ENCODE data around the gene LMNA. TPM values are rescaled to one million over a fixed set of nuclear protein-coding genes. Genes with fewer than 3 reads are reported as not detected.

The LMNA gene
- total and polyA plus RNA-seq, 2 of the 4 experiments (the other 2 are of a cell fraction): 563 to 755 TPM

- BruUV-seq (replicated peaks): no TSS peak
- 0% methylated on average over 1 of the region's 7 CpGs; no CpG with 5 or more reads in 1 of the 2 experiments for WGBS, 2 experiments (ENCODE audit: extremely low coverage in 2 of 2, insufficient read length in 1 of 2)
- in situ Hi-C loops (cut with MboI; ENCODE audit: low sequenced_read_pairs): loop anchor here (5.0 kb wide), 1 partner anchor 33 kb away; no protein-coding TSS in a partner anchor
- TF ChIP-seq SMC3 (IDR thresholded peaks at IDR 0.05; ENCODE audit: low read depth, low read length) (peak; percentile 82), CEBPB (IDR thresholded peaks at IDR 0.05; ENCODE audit: low read depth, low read length) (no peak), BHLHE40 (IDR thresholded peaks at IDR 0.05; ENCODE audit: low read depth, low read length) (peak; percentile 85), MAFK (IDR thresholded peaks at IDR 0.05; ENCODE audit: low read depth, low read length) (no peak), POLR2A (IDR thresholded peaks at IDR 0.05; ENCODE audit: low read depth, low read length) (peak; percentile 79), ELK1 (IDR thresholded peaks at IDR 0.05; ENCODE audit: borderline replicate concordance, low read depth, low read length) (no peak), CHD1 (IDR thresholded peaks at IDR 0.05; ENCODE audit: low read depth, low read length) (peak; percentile 38; the same call in 1 of the 2 replicates), MXI1 (IDR thresholded peaks at IDR 0.05; ENCODE audit: borderline replicate concordance, low read depth, low read length) (peak; percentile 23; the same call in 1 of the 2 replicates), RFX5 (IDR thresholded peaks at IDR 0.05; ENCODE audit: low read depth, low read length) (no peak), CTCF (conservative IDR thresholded peaks at IDR 0.05; ENCODE audit: low read depth, low read length) (peak; percentile 92), FOS (IDR thresholded peaks at IDR 0.05; ENCODE audit: low read depth, low read length) (peak; percentile 78), MAZ (IDR thresholded peaks at IDR 0.05; ENCODE audit: borderline replicate concordance, low read depth, low read length) (peak; percentile 93; the same call in 1 of the 2 replicates), NFE2L2 (IDR thresholded peaks at IDR 0.05; ENCODE audit: low read depth, low read length) (no peak)
These were observed 15.4 kb downstream of the LMNA start for GRCh38 chr1:156129687-156130577.

More at GRCh38 chr1:156129687-156130577, 15.4 kb downstream of the LMNA start:
- peak overlapping the region; percentile 95 for H3K27ac ChIP-seq (ENCODE audit: insufficient read depth, low read length)
- no peaks in the 10 kb centered on the region; the same call in 1 of the 2 replicates for H3K9me1 ChIP-seq (ENCODE audit: insufficient read depth, low read length)
- peaks cover 34% of the 10 kb centered on the region for H3K36me3 ChIP-seq (ENCODE audit: control insufficient read depth, insufficient read depth, low read length)
- peak overlapping the region; percentile 95 for H4K5ac ChIP-seq (ENCODE audit: low read depth, low read length)
- ChIA-PET POLR2A (ENCODE audit: unreplicated experiment) (interaction anchor here (0.5 to 2.6 kb wide), 3 partner anchors 14 to 104 kb away, joined by 5 to 10 read pairs (median 8); no protein-coding TSS in a partner anchor), CTCF (interaction anchor here (0.6 to 4.0 kb wide), 13 partner anchors 9 to 105 kb away, joined by 3 to 64 read pairs (median 4); partner anchors contain the start of gene PMF1)
- H3K79me1 ChIP-seq (ENCODE audit: low read depth in 1 of 2, low read length in 2 of 2): peaks cover 9 to 64% of the 10 kb centered on the region in 2 experiments; a peak in 3 of 4 replicates
- H3K9ac ChIP-seq (ENCODE audit: low read depth, low read length): peak overlapping the region; percentile 81
- peak overlapping the region; percentile 99 for H2BK120ac ChIP-seq (ENCODE audit: low read depth, low read length)
- dilution Hi-C loops (cut with HindIII; ENCODE audit: low sequenced_read_pairs, unreplicated experiment): no loop called here
- H3K4me1 ChIP-seq (ENCODE audit: control insufficient read depth, insufficient read depth, low read length): peaks cover 38% of the 10 kb centered on the region
- no peak overlapping the region for H3K4me3 ChIP-seq (ENCODE audit: insufficient read depth, low read depth, low read length)
- H3K18ac ChIP-seq (ENCODE audit: low read depth, low read length): peak overlapping the region; percentile 95
- H4K91ac ChIP-seq (ENCODE audit: insufficient read depth, low read depth, low read length): peak overlapping the region; percentile 100
- peak overlapping the region; percentile 97 for H3K56ac ChIP-seq (ENCODE audit: extremely low read depth, insufficient read depth, low read length)
- peak overlapping the region; percentile 83 to 97 for H4K8ac ChIP-seq (ENCODE audit: low read depth in 2 of 2, low read length in 2 of 2)
- peaks cover 63% of the 10 kb centered on the region for H4K20me1 ChIP-seq (ENCODE audit: insufficient read depth, low read length)
- H2AK5ac ChIP-seq (ENCODE audit: low read depth, low read length): peak overlapping the region; percentile 100
- peak overlapping the region; percentile 89; the same call in 2 of the 3 replicates for H2BK15ac ChIP-seq (ENCODE audit: low read depth, low read length)
- peak overlapping the region; percentile 100 for H3K23ac ChIP-seq (ENCODE audit: low read depth, low read length)
- H3K14ac ChIP-seq (replicated peaks; ENCODE audit: low read depth, low read length): peak overlapping the region; percentile 100
- H2AK9ac ChIP-seq (replicated peaks; ENCODE audit: low read depth, low read length, poor library complexity): peak overlapping the region; percentile 99
- no peaks in the 10 kb centered on the region for H3K27me3 ChIP-seq (ENCODE audit: control insufficient read depth, insufficient read depth, low read length)
- H2BK5ac ChIP-seq (ENCODE audit: low read depth, low read length, poor library complexity, severe bottlenecking): peak overlapping the region; percentile 97
- DNase-seq (peak; percentile 97), ATAC-seq (ENCODE audit: low read depth) (peak; percentile 53)
- peak overlapping the region; percentile 100 for H3K4ac ChIP-seq (ENCODE audit: low read depth, low read length)
- H2BK20ac ChIP-seq (ENCODE audit: low read depth, low read length): peak overlapping the region; percentile 98
- intact Hi-C loops (cut with micrococcal nuclease): loop anchor here (1.0 to 2.0 kb wide), 3 partner anchors 15 to 40 kb away; partner anchors contain the start of gene LMNA
- H3K4me2 ChIP-seq (ENCODE audit: low read depth, low read length): peak overlapping the region; percentile 76
- H3K9me3 ChIP-seq (ENCODE audit: control insufficient read depth, insufficient read depth, low read length): no peaks in the 10 kb centered on the region
- H2AFZ ChIP-seq (replicated peaks; ENCODE audit: low read length, poor library complexity): peak overlapping the region; percentile 60
